Measurements from ENCODE around the gene CAP2.
"Not testable (repeated sequence)": the region's sequence is repeated elsewhere in the genome, so short reads cannot be mapped to it uniquely, and the experiment has no call there.

Gene CAP2

DNA sequence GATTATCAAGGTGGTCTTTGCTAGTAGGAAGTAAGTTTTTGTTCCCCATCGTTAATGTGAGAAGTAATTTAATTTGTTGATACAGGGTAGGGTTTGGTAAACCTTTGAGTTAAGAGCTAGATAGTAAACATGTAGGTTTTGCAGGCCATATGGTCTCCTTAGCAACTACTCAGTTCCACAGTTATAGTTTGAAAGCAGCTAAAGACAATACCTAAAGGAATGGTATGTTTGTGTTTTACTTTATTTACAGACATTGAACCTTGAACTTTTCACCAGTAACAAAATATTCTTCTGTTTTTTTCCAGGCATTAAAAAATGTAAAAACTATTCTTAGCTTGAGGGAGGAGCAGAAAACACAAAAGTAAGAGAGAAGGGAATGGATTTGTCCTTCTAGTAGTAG is 1.7 kb downstream of the CAP2 start:
- no peak for DNase-seq (ENCODE audit: low read depth in 2 of 2, low spot score in 1 of 2)

- DNase-seq (ENCODE audit: low read depth in 2 of 2, low spot score in 1 of 2) = no peak
Measured at GRCh38 chr6:17396256-17396655, 2.9 kb downstream of the CAP2 start.

GRCh38 chr6:17397764-17398194 is 4.4 kb downstream of the CAP2 start:
- no peak for DNase-seq (ENCODE audit: low read depth in 2 of 2, low spot score in 1 of 2)

DNA sequence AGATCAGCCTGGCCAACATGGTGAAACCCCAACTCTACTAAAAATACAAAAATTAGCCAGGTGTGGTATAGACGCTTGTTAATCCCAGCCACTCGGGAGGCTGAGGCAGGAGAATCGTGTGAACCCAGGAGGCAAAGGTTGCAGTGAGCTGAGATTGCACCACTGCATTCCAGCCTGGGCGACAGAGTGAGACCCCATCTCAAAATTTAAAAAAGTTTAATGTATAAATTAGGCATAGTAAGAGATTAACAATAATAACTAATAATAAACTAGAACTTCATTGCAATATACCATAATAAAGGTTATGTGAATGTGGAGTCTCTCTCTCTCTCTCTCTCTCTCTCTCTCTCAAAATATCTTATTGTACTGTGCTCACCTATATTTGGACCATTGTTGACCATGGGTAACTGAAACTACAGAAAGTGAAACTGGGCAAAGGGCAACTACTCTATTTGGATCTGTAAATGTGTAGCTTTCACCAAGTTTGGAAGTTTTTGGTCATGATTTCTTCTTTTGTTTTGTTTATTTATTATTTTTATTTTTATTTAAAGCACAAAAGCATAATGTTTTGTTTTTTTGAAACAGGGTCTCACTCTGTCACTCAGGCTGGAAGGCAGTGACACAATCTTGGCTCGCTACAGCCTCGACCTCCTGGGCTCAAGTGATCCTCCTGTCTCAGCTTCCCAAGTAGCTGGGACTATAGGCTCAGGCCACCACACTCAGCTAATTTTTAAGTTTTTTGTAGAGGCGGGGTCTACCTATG is 12.0 kb downstream of the CAP2 start:
- not testable (repeated sequence) for DNase-seq (ENCODE audit: low read depth in 2 of 2, low spot score in 1 of 2)

- DNase-seq (ENCODE audit: low read depth in 2 of 2, low spot score in 1 of 2) = no peak
Measured at GRCh38 chr6:17405944-17406245, 12.5 kb downstream of the CAP2 start.

DNA sequence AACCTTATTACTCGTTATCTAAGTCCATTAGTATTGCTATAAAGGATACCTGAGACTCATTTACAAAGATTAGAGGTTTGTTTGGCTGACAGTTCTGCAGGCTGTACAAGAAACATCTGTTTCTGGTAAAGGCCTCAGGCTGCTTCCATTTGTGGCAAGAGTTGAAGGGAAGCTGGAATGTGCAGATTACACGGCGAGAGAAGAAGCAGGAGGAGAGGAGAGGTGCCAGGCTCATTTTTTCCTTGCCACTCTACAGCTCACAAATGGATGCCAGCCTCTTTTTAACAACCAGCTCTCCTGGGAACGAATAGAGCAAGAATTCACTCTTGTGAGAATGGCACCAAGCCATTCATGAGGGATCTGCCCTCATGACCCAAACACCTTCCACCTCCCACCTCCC is 14.7 kb downstream of the CAP2 start:
- DNase-seq (ENCODE audit: low read depth in 2 of 2, low spot score in 1 of 2) = no peak

- DNase-seq (ENCODE audit: low read depth in 2 of 2, low spot score in 1 of 2) = no peak
Measured at GRCh38 chr6:17410281-17410680, 16.9 kb downstream of the CAP2 start.

DNA sequence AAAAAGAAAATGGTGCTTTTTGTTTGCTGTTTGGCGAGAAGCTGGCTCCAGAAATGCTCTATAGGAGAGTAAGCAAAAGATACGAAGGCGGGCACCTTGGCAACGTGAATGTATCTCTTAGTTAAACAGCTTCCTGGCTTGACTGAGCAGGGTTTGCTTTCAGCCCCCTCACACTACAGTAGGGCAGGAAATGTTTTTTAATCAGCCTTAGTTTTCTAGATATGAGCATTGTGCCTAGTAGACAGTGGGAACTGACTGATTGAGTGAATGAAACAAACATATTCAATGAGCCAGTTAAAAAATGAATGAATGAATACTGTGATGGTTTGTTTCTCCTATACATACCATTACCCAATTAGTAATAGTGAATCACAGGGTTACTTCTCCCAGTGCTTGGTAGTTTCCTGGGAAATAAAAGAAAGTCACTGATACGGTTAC is 19.9 kb downstream of the CAP2 start:
- no peak for DNase-seq (ENCODE audit: low read depth in 2 of 2, low spot score in 1 of 2)

DNA sequence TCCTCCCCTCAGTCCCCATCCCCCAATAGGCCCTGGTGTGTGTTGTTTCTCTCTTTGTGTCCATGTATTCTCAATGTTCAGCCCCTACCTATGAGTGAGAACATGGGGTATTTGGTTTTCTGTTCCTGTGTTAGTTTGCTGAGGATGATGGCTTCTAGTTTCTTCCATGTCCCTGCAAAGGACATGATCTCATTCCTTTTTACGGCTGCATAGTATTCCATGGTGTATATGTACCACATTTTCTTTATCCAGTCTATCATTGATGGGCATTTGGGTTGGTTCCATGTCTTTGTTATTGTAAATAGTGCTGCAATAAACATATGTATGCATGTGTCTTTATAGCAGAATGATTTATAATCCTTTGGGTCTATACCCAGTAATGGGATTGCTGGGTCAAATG is 21.0 kb downstream of the CAP2 start:
- DNase-seq (ENCODE audit: low read depth in 2 of 2, low spot score in 1 of 2) = not testable (repeated sequence)

DNA sequence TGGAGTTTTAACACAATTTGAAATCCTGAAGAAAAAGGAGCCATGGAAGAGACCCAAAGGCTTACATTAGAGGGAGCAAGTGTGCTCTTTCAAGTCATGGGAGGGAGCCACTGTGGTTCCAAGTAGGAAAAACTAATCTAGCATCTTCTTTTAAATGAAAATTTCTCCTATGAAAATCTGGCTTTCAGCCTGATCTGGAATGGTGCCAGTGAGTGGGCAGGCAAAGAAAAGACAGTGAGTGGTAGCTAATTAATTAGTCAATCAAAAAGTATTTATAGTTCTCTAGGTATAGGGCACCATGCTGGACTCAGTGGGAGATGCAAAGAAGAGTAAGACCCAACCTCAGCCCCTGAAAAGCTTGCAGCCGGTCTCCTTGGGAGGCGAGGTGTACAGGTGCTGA is 21.9 kb downstream of the CAP2 start:
- no peak for DNase-seq (ENCODE audit: low read depth in 2 of 2, low spot score in 1 of 2)

DNA sequence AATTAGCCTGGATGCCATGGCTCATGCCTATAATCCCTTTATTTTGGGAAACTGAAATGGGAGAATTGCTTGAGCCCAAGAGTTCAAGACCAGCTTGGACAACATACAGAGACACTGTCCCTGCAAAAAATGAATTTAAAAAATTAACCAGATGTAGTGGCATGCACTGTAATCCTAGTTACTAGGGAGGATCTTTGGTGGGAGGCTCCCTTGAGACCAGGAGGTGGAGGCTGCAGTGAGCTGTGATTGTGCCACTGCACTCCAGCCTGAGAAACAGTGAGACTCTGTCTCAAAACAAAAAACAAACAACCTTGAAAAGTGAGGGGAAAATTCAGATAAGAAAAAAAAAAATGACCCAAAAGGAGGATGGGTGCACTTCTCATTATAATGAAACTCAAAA is 23.4 kb downstream of the CAP2 start:
- no peak for DNase-seq (ENCODE audit: low read depth in 2 of 2, low spot score in 1 of 2)

GRCh38 chr6:17417817-17418216 is 24.4 kb downstream of the CAP2 start:
- DNase-seq (ENCODE audit: low read depth in 2 of 2, low spot score in 1 of 2) = no peak

DNA sequence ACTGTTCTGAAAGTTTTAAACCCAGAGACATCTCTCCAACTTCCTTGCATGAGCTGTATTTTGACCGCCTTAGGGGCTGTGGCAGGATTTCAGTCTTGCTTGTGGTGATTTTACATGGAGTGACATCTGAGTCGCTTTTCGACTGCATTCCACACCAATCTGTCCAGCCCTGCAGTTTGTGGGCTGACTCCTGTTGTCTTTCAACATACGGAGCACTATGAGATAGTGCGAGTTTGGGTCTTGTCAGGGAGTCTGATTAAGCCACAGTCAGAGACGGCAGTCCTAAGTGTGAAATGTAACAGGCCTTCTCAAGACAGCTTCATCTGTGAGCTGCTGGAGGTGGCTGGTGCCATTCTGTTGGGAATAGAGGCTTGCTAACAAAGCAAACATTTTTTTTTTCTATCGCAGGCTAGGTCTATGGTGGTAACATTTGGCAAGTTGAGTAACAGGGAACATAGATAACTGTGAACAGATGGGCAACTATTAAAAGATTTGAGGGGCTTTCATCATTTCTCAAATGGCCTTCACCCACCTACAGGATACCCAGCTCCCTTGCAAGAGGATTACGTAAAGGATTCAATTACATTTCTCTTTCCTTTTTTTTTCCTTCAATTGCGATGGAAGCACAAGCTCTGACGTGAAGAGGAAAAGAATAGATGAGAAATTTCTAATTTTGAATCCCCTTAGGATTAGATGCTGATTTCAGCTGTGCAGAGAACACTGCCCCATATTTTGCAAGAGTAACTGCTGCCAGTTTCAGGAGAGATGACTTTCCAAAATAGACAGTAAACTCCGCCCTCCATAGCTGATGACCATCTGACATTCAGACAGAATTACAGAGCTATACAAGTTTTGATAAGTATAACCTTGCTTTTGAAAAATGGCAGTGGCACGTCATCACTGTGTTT is 25.1 kb downstream of the CAP2 start:
- DNase-seq (ENCODE audit: low read depth in 2 of 2, low spot score in 1 of 2) = no peak

GRCh38 chr6:17419189-17419575 is 25.8 kb downstream of the CAP2 start:
- DNase-seq (ENCODE audit: low read depth in 2 of 2, low spot score in 1 of 2) = no peak

GRCh38 chr6:17420368-17420767 is 27.0 kb downstream of the CAP2 start:
- no peak for DNase-seq (ENCODE audit: low read depth in 2 of 2, low spot score in 1 of 2)

- no peak for DNase-seq (ENCODE audit: low read depth in 2 of 2, low spot score in 1 of 2)
Measured at GRCh38 chr6:17421406-17421805, 28.0 kb downstream of the CAP2 start.

GRCh38 chr6:17423026-17423425 is 29.6 kb downstream of the CAP2 start:
- no peak for DNase-seq (ENCODE audit: low read depth in 2 of 2, low spot score in 1 of 2)

GRCh38 chr6:17427062-17427461 is 33.7 kb downstream of the CAP2 start:
- DNase-seq (ENCODE audit: low read depth in 2 of 2, low spot score in 1 of 2) = no peak

- no peak for DNase-seq (ENCODE audit: low read depth in 2 of 2, low spot score in 1 of 2)
Measured at GRCh38 chr6:17427617-17428016, 34.2 kb downstream of the CAP2 start.

DNA sequence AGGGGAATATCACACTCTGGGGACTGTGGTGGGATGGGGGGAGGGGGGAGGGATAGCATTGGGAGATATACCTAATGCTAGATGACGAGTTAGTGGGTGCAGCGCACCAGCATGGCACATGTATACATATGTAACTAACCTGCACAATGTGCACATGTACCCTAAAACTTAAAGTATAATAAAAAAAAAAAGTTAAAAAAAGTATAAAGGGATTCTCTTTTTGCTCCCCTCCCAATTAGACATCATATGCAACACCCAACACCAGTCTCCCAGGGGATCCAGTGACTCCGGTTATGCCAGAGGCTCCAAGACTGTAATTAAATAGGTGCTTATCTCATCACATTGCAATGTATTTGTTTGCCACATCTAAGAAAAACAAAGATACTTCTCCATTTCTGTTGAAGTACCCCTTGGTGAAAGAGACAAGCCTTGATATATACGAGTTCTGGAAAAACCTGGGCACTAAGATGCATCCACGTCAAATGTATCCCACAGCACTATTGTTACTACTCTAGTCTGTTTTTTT is 35.3 kb downstream of the CAP2 start:
- not testable (repeated sequence) for DNase-seq (ENCODE audit: low read depth in 2 of 2, low spot score in 1 of 2)

DNA sequence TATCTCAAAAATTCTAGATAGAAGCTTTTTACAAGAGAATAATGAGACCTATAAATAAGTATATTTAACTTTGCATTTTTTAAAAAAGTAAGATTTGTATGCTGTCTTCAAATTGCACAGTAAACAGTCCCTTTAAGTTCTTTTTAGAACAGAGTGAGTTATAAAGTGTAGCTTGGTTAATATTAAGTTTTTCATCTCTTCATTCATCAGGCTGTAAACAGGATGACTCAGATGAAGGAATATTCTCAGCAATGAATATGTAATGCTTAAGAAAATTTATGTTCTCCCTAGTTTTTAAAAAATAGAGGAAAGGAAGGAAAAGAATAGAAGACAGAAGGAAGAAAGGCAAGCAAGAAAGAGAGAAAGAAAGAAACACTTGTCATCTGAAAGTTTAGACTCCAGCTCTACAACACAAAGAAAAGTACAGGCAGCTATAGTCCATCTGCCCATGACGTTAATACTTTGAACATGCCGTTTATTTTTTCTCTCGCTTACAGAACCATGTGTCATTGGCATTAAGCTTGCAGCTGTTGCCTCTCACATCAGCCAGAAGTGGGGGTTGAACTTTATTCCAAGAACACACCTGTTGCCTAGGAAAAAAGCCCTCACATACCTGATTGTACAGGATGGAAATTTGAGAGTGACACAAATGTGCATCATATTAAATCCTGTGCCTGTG is 36.1 kb downstream of the CAP2 start:
- no peak for DNase-seq (ENCODE audit: low read depth in 2 of 2, low spot score in 1 of 2)

- no peak for DNase-seq (ENCODE audit: low read depth in 2 of 2, low spot score in 1 of 2)
Measured at GRCh38 chr6:17431581-17431980, 38.2 kb downstream of the CAP2 start.
